Mucosa of gallbladder (tissue), 1 donor: Measurements from ENCODE around the gene RAB5IF. TPM values are rescaled to one million over a fixed set of nuclear protein-coding genes. Genes with fewer than 3 reads are reported as not detected.
A peak's percentile ranks its signal among the peaks of the same experiment; 100 is the strongest.
"Not testable (repeated sequence)": the region's sequence is repeated elsewhere in the genome, so short reads cannot be mapped to it uniquely, and the experiment has no call there.

ENCODE experiments used
- DNase-seq: peaks from one replicate; pipeline ENCODE4 v3.0.0-alpha.2; 2020; ENCODE audit warnings: low spot score
- total RNA-seq: library from RNA; stranded (reverse); gene quantifications from one replicate; pipeline ENCODE4 v1.2.1, GENCODE V29; 2021
- donor health status: DM: no; HTN: no; CAD: no.

The RAB5IF gene
- total RNA-seq, result 109 TPM

- DNase-seq, result peak; percentile 99
Observed at GRCh38 chr20:36605399-36606157, at the start of gene RAB5IF. Gene RAB5IF, plus strand, starts transcription at chr20:36605779. Its CDS starts 173 bp downstream, at chr20:36605952.

GRCh38 chr20:36562724-36563123, 42.9 kb upstream of the RAB5IF start:
- no peak for DNase-seq

GRCh38 chr20:36563374-36563773, 42.2 kb upstream of the RAB5IF start:
- DNase-seq, result no peak

GRCh38 chr20:36564078-36564725, 41.4 kb upstream of the RAB5IF start:
- not testable (repeated sequence) for DNase-seq

- DNase-seq, result not testable (repeated sequence)
Observed at GRCh38 chr20:36564726-36565121, 40.9 kb upstream of the RAB5IF start.

GRCh38 chr20:36565520-36565919, 40.1 kb upstream of the RAB5IF start:
- no peak for DNase-seq

GRCh38 chr20:36569847-36570429, 35.6 kb upstream of the RAB5IF start:
- DNase-seq, result no peak

- DNase-seq, result no peak
Observed at GRCh38 chr20:36571564-36572504, 33.7 kb upstream of the RAB5IF start.

GRCh38 chr20:36572701-36573102, 32.9 kb upstream of the RAB5IF start:
- peak; percentile 69 for DNase-seq

- DNase-seq, result peak; percentile 84
Observed at GRCh38 chr20:36573103-36573797, 32.3 kb upstream of the RAB5IF start, which contains the start of gene TGIF2. Gene TGIF2, plus strand, starts transcription at chr20:36573597. Its CDS starts 5,178 bp downstream, at chr20:36578775.

GRCh38 chr20:36573798-36574365, 31.7 kb upstream of the RAB5IF start:
- no peak for DNase-seq

- DNase-seq, result peak; percentile 27
Observed at GRCh38 chr20:36574366-36575135, 31.0 kb upstream of the RAB5IF start.

GRCh38 chr20:36576081-36576445, 29.5 kb upstream of the RAB5IF start:
- no peak for DNase-seq

- DNase-seq, result no peak
Observed at GRCh38 chr20:36578356-36579041, 27.1 kb upstream of the RAB5IF start.

GRCh38 chr20:36579996-36580545, 25.5 kb upstream of the RAB5IF start:
- no peak for DNase-seq

GRCh38 chr20:36582322-36582721, 23.3 kb upstream of the RAB5IF start:
- DNase-seq, result no peak

- DNase-seq, result no peak
Observed at GRCh38 chr20:36582821-36583220, 22.8 kb upstream of the RAB5IF start.

- DNase-seq, result no peak
Observed at GRCh38 chr20:36584018-36584481, 21.5 kb upstream of the RAB5IF start.
